ENCODE data around the gene PLA2G2E. TPM values are rescaled to one million over a fixed set of nuclear protein-coding genes. Genes with fewer than 3 reads are reported as not detected.
A peak's percentile ranks its signal among the peaks of the same experiment; 100 is the strongest.
"Not testable (repeated sequence)": the region's sequence is repeated elsewhere in the genome, so short reads cannot be mapped to it uniquely, and the experiment has no call there.

The PLA2G2E gene
- total RNA-seq, 1 donor from 2014 or later = not detected

GRCh38 chr1:19889656-19890055 is 33.8 kb downstream of the PLA2G2E start:
- Mint-ChIP-seq H3K27me3 (ENCODE audit: unreplicated experiment) (no peaks in the 10 kb centered on the region), H3K9me3 (ENCODE audit: unreplicated experiment) (no peaks in the 10 kb centered on the region), H3K36me3 (ENCODE audit: unreplicated experiment) (peaks cover 25% of the 10 kb centered on the region), H3K27ac (ENCODE audit: unreplicated experiment) (no peak overlapping the region), H3K4me1 (ENCODE audit: unreplicated experiment) (peaks cover 6% of the 10 kb centered on the region), H3K4me3 (ENCODE audit: unreplicated experiment) (no peak overlapping the region)
- TF ChIP-seq, protein P1, sequence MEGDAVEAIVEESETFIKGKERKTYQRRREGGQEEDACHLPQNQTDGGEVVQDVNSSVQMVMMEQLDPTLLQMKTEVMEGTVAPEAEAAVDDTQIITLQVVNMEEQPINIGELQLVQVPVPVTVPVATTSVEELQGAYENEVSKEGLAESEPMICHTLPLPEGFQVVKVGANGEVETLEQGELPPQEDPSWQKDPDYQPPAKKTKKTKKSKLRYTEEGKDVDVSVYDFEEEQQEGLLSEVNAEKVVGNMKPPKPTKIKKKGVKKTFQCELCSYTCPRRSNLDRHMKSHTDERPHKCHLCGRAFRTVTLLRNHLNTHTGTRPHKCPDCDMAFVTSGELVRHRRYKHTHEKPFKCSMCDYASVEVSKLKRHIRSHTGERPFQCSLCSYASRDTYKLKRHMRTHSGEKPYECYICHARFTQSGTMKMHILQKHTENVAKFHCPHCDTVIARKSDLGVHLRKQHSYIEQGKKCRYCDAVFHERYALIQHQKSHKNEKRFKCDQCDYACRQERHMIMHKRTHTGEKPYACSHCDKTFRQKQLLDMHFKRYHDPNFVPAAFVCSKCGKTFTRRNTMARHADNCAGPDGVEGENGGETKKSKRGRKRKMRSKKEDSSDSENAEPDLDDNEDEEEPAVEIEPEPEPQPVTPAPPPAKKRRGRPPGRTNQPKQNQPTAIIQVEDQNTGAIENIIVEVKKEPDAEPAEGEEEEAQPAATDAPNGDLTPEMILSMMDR (IDR thresholded peaks at IDR 0.05) = no peak
- no peak for DNase-seq (ENCODE audit: extremely low spot score, unreplicated experiment)

GRCh38 chr1:19888112-19888511 is 35.3 kb downstream of the PLA2G2E start:
- H3K27me3 Mint-ChIP-seq (ENCODE audit: unreplicated experiment) = no peaks in the 10 kb centered on the region
- TF ChIP-seq, protein P1 (IDR thresholded peaks at IDR 0.05) = no peak
- H3K9me3 Mint-ChIP-seq (ENCODE audit: unreplicated experiment) = no peaks in the 10 kb centered on the region
- H3K36me3 Mint-ChIP-seq (ENCODE audit: unreplicated experiment) = peaks cover 14% of the 10 kb centered on the region
- DNase-seq (ENCODE audit: extremely low spot score, unreplicated experiment) = no peak
- H3K27ac Mint-ChIP-seq (ENCODE audit: unreplicated experiment) = peak overlapping the region; percentile 13
- no peak overlapping the region for H3K4me3 Mint-ChIP-seq (ENCODE audit: unreplicated experiment)
- peaks cover 22% of the 10 kb centered on the region for H3K4me1 Mint-ChIP-seq (ENCODE audit: unreplicated experiment)

GRCh38 chr1:19885821-19886220 is 37.6 kb downstream of the PLA2G2E start:
- no peaks in the 10 kb centered on the region for H3K9me3 Mint-ChIP-seq (ENCODE audit: unreplicated experiment)
- H3K4me1 Mint-ChIP-seq (ENCODE audit: unreplicated experiment) = peaks cover 24% of the 10 kb centered on the region
- H3K36me3 Mint-ChIP-seq (ENCODE audit: unreplicated experiment) = no peaks in the 10 kb centered on the region
- no peak overlapping the region for H3K27ac Mint-ChIP-seq (ENCODE audit: unreplicated experiment)
- TF ChIP-seq, protein P1 (IDR thresholded peaks at IDR 0.05) = no peak
- H3K4me3 Mint-ChIP-seq (ENCODE audit: unreplicated experiment) = no peak overlapping the region
- no peak for DNase-seq (ENCODE audit: extremely low spot score, unreplicated experiment)
- H3K27me3 Mint-ChIP-seq (ENCODE audit: unreplicated experiment) = no peaks in the 10 kb centered on the region

- no peaks in the 10 kb centered on the region for H3K27me3 Mint-ChIP-seq (ENCODE audit: unreplicated experiment)
- H3K4me3 Mint-ChIP-seq (ENCODE audit: unreplicated experiment) = no peak overlapping the region
- H3K36me3 Mint-ChIP-seq (ENCODE audit: unreplicated experiment) = no peaks in the 10 kb centered on the region
- no peak for DNase-seq (ENCODE audit: extremely low spot score, unreplicated experiment)
- H3K4me1 Mint-ChIP-seq (ENCODE audit: unreplicated experiment) = peaks cover 24% of the 10 kb centered on the region
- H3K27ac Mint-ChIP-seq (ENCODE audit: unreplicated experiment) = no peak overlapping the region
- TF ChIP-seq, protein P1 (IDR thresholded peaks at IDR 0.05) = no peak
- H3K9me3 Mint-ChIP-seq (ENCODE audit: unreplicated experiment) = no peaks in the 10 kb centered on the region
Measured at GRCh38 chr1:19884312-19884711, 39.1 kb downstream of the PLA2G2E start.

- TF ChIP-seq, protein P1 (IDR thresholded peaks at IDR 0.05) = peak; percentile 91
- Mint-ChIP-seq H3K27ac (ENCODE audit: unreplicated experiment) (peak within 1 kb of the TSS; percentile 56), H3K4me1 (ENCODE audit: unreplicated experiment) (peaks cover 24% of the 10 kb centered on the region), H3K9me3 (ENCODE audit: unreplicated experiment) (no peaks in the 10 kb centered on the region), H3K36me3 (ENCODE audit: unreplicated experiment) (no peaks in the 10 kb centered on the region), H3K27me3 (ENCODE audit: unreplicated experiment) (peaks cover 6% of the 10 kb centered on the region), H3K4me3 (ENCODE audit: unreplicated experiment) (peak within 1 kb of the TSS; percentile 78)
- peak; percentile 98 for DNase-seq (ENCODE audit: extremely low spot score, unreplicated experiment)
Measured at GRCh38 chr1:19882111-19883071, 41.0 kb downstream of the PLA2G2E start, which contains the start of gene OTUD3. OTUD3 (plus strand) TSS chr1:19882395; CDS start chr1:19882514, 119 bp downstream.

DNA sequence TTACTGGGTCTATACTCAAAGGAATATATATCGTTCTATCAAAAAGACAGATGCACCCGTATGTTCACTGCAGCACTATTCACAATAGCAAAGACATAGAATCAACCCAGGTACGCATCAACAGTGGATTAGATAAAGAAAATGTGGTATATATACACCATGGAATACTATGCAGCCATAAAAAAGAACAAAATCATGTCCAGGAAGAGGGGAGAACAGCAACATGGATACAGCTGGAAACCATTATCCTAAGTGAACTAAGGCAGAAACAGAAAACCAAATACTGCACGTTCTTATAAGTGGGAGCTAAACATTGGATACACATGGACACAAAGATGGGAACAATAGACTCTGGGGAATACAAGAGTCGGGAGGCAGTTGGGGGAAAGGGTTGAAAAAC is 42.6 kb downstream of the PLA2G2E start:
- H3K27ac Mint-ChIP-seq (ENCODE audit: unreplicated experiment); H3K9me3 Mint-ChIP-seq (ENCODE audit: unreplicated experiment); DNase-seq (ENCODE audit: extremely low spot score, unreplicated experiment); H3K36me3 Mint-ChIP-seq (ENCODE audit: unreplicated experiment); H3K4me3 Mint-ChIP-seq (ENCODE audit: unreplicated experiment): not testable (repeated sequence)
- H3K27me3 Mint-ChIP-seq (ENCODE audit: unreplicated experiment) = peaks cover 16% of the 10 kb centered on the region
- H3K4me1 Mint-ChIP-seq (ENCODE audit: unreplicated experiment) = peaks cover 24% of the 10 kb centered on the region

All from osteocyte (in vitro differentiated cells).